Activated naive CD4-positive, alpha-beta T cell treated with anti-CD3 and anti-CD28 coated beads for 36 hours (primary cell): ENCODE results near the gene MCOLN3. TPM values are rescaled to one million over a fixed set of nuclear protein-coding genes. Genes with fewer than 3 reads are reported as not detected.
A peak's percentile ranks its signal among the peaks of the same experiment; 100 is the strongest.
"Not testable (repeated sequence)": the region's sequence is repeated elsewhere in the genome, so short reads cannot be mapped to it uniquely, and the experiment has no call there.

Source experiments
- CTCF ChIA-PET: fragments of 350-600 bp; sonication (Branson Sonifier 250); formaldehyde crosslinking; loops from one replicate; lab custom pipeline; 2021; ENCODE audit warnings: antibody characterized with exemption; lab: Charles Lee
- DNase-seq: peaks from one replicate; pipeline ENCODE4 v3.0.0-alpha.2; 2020
- H3K27ac Mint-ChIP-seq: one replicate; pipeline ENCODE4 v1.8.0; 2021; ENCODE audit warnings: mild to moderate bottlenecking, mixed read lengths
- H3K27me3 Mint-ChIP-seq: one replicate; pipeline ENCODE4 v1.8.0; 2021; ENCODE audit warnings: low read depth, mixed read lengths
- H3K36me3 Mint-ChIP-seq: one replicate; pipeline ENCODE4 v1.8.0; 2021; ENCODE audit warnings: low read depth, mixed read lengths
- H3K4me1 Mint-ChIP-seq: one replicate; pipeline ENCODE4 v1.8.0; 2021; ENCODE audit warnings: low read depth, mixed read lengths
- H3K4me3 Mint-ChIP-seq: one replicate; pipeline ENCODE4 v1.8.0; 2021; ENCODE audit warnings: mild to moderate bottlenecking, moderate library complexity, mixed read lengths
- H3K9me3 Mint-ChIP-seq: one replicate; pipeline ENCODE4 v1.8.0; 2021; ENCODE audit warnings: mixed read lengths
- intact Hi-C: fragments of 100-400 bp; cut with micrococcal nuclease; formaldehyde crosslinking; loops from one replicate; pipeline ENCODE4 v1.15.1; 2023
- total RNA-seq, 2 experiments: library from RNA; stranded (reverse); gene quantifications; one replicate each; pipeline ENCODE4 v1.2.3, GENCODE V29; 2021

Gene MCOLN3
- total RNA-seq, 2 experiments from 2014 or later = 0.19 to 0.30 TPM

GRCh38 chr1:85019994-85020393, 28.3 kb downstream of the MCOLN3 start:
- no peaks in the 10 kb centered on the region for H3K27me3 Mint-ChIP-seq
- no peaks in the 10 kb centered on the region for H3K36me3 Mint-ChIP-seq
- no peak for DNase-seq
- no peak overlapping the region for H3K27ac Mint-ChIP-seq
- intact Hi-C loops = loop anchor here (10.0 kb wide), 1 partner anchor 235 kb away; no protein-coding TSS in a partner anchor
- no peaks in the 10 kb centered on the region for H3K4me1 Mint-ChIP-seq
- H3K4me3 Mint-ChIP-seq = no peak overlapping the region
- CTCF ChIA-PET = interaction anchor here (0.6 to 1.9 kb wide), 2 partner anchors 8 to 75 kb away, joined by 3 to 5 read pairs; no protein-coding TSS in a partner anchor
- no peaks in the 10 kb centered on the region for H3K9me3 Mint-ChIP-seq

DNA sequence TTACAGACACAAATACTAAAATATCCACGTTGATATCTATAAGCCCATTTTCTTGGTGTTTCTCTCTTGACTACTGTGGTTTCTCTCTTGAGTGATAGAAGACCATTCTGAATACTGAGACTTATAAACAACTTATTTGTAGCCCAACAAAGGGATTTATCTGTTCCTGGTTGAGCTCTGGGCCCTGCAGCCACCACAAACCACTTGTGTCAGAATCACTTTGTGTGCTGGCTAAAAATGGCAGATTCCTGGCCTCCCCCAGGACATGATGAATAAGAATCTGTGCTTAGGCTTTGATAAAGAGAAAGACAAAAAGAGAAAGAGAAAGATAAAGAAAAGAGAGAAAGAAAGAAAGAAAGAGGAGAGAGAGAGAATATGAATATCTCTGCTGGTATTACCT, 32.5 kb downstream of the MCOLN3 start:
- H3K4me1 Mint-ChIP-seq = no peaks in the 10 kb centered on the region
- CTCF ChIA-PET = interaction anchor here (0.7 kb wide), 1 partner anchor 33 kb away, joined by 3 read pairs; no protein-coding TSS in a partner anchor
- H3K36me3 Mint-ChIP-seq = no peaks in the 10 kb centered on the region
- no peak overlapping the region for H3K4me3 Mint-ChIP-seq
- no peaks in the 10 kb centered on the region for H3K9me3 Mint-ChIP-seq
- DNase-seq = no peak
- H3K27ac Mint-ChIP-seq = no peak overlapping the region
- intact Hi-C loops = no loop called here
- H3K27me3 Mint-ChIP-seq = peaks cover 2% of the 10 kb centered on the region

DNA sequence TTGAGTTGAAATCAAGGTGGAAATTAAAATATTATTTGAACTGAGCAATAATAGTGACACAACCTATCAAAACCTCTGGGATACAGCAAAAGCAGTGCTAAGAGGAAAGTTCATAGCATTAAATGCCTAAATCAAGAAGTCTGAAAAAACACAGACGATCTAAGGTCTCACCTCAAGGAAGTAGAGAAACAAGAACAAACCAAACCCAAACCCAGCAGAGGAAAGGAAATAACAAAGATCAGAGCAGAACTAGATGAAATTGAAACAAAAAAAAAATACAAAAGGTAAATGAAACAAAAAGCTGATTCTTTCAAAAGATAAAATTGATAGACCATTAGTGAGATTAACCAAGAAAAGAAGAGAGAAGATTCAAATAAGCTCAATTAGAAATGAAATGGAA, 42.7 kb downstream of the MCOLN3 start:
- peaks cover 29% of the 10 kb centered on the region for H3K9me3 Mint-ChIP-seq
- intact Hi-C loops, H3K27me3 Mint-ChIP-seq, DNase-seq, CTCF ChIA-PET, H3K4me1 Mint-ChIP-seq, H3K27ac Mint-ChIP-seq, H3K4me3 Mint-ChIP-seq: not testable (repeated sequence)
- H3K36me3 Mint-ChIP-seq = peaks cover 16% of the 10 kb centered on the region

- Mint-ChIP-seq H3K9me3 (peaks cover 19% of the 10 kb centered on the region), H3K4me1 (peaks cover 22% of the 10 kb centered on the region), H3K27me3 (peaks cover 17% of the 10 kb centered on the region), H3K36me3 (peaks cover 13% of the 10 kb centered on the region), H3K27ac (no peak overlapping the region), H3K4me3 (no peak overlapping the region)
- DNase-seq = no peak
- intact Hi-C loops = no loop called here
- CTCF ChIA-PET = interaction anchor here (1.0 kb wide), 1 partner anchor 57 kb away, joined by 6 read pairs; no protein-coding TSS in a partner anchor
Observed at GRCh38 chr1:85001742-85002141, 46.6 kb downstream of the MCOLN3 start.

DNA sequence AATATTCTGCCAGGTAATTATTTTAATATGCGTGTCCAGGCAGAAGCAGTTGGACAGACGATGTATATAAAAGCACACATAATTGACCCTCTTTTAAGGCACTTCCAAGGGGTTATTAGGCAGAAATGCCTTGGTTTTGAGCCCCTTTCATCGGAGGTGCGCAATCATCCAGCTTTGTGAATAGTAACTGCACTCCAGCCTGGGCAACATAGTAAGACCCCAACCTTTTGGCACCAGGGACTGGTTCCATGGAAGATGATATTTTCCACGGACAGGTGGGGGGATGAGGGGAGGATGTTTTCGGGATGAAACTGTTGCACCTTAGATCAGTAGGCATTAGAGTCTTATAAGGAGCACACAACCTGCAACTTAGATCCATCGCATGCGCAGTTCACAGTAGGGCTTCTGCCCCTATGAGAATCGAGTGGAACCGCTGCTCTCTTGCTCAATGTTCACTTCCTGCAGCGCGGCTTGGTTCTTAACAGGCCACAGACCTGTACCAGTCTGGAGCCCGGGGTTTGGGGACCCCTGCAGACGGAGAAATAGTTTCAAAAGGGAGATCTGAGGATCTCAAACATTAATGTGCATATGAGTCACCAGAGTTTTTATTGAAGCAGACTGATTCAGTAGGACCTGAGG, 49.5 kb downstream of the MCOLN3 start:
- Mint-ChIP-seq H3K36me3 (peaks cover 8% of the 10 kb centered on the region), H3K4me1 (peaks cover 32% of the 10 kb centered on the region), H3K4me3 (peak overlapping the region; percentile 79), H3K27ac (peak overlapping the region; percentile 27), H3K9me3 (peaks cover 4% of the 10 kb centered on the region), H3K27me3 (peaks cover 17% of the 10 kb centered on the region)
- intact Hi-C loops = loop anchor here (1.0 to 10.0 kb wide), 6 partner anchors 50 to 851 kb away; partner anchors contain the start of genes GNG5, MCOLN3, SPATA1 and SYDE2
- CTCF ChIA-PET = interaction anchor here (0.8 to 1.0 kb wide), 3 partner anchors 41 to 64 kb away, joined by 3 to 9 read pairs (median 4); no protein-coding TSS in a partner anchor
- DNase-seq = peak; percentile 63

DNA sequence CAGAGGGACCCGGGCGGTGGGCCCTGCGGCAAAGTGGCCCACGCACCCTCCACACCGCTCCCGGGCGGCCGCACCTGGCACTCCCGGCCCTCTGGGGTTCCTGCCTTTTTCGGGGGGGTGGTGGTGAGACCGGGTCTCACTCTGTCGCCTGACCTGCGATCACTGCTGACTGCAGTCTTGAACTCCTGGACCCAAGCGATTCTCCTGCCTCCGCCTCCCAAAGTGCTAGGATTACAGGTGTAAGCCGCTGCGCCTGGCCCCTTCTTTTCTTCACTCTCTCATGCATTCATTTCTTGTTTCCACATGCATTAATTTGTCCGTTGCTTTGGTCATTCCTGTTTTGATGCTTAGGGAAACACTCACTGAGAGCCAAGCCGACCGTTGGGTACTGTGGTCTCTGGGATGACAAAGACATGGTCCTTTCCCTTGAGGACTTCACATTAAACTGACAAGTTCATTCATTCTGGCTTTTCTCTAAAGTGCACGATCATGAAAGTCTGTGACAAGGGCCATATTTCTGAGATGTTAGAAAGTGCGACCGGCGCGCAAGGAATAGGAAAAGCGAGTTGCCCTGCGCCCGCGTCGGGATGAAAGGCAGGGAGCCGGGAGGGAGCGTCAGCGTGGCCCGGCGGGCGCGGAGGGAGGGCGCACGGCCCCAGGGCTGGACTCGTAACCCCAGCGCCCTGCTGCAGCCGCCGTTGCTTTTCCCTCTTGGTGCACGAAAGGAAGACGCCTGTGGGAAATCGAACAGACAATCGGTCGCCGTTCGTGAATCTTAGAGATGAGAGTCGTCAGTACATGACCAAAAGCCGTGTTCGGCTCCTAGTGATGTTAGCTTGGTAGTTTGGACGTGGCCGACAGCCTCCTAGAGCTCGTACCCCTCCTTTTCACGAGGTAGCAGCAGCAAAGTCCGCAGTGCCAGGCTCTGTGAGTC, 50.4 kb downstream of the MCOLN3 start:
- H3K4me3 Mint-ChIP-seq = peak overlapping the region; percentile 79
- H3K36me3 Mint-ChIP-seq = peaks cover 2% of the 10 kb centered on the region
- peak; percentile 13 for DNase-seq
- peaks cover 35% of the 10 kb centered on the region for H3K4me1 Mint-ChIP-seq
- intact Hi-C loops = loop anchor here (2.0 to 10.0 kb wide), 7 partner anchors 51 to 851 kb away; partner anchors contain the start of genes CCN1, GNG5, MCOLN3 and SPATA1
- peaks cover 17% of the 10 kb centered on the region for H3K27me3 Mint-ChIP-seq
- no peaks in the 10 kb centered on the region for H3K9me3 Mint-ChIP-seq
- peak overlapping the region; percentile 42 for H3K27ac Mint-ChIP-seq
- CTCF ChIA-PET = interaction anchor here (0.8 to 1.0 kb wide), 3 partner anchors 40 to 63 kb away, joined by 3 to 9 read pairs (median 4); no protein-coding TSS in a partner anchor

DNA sequence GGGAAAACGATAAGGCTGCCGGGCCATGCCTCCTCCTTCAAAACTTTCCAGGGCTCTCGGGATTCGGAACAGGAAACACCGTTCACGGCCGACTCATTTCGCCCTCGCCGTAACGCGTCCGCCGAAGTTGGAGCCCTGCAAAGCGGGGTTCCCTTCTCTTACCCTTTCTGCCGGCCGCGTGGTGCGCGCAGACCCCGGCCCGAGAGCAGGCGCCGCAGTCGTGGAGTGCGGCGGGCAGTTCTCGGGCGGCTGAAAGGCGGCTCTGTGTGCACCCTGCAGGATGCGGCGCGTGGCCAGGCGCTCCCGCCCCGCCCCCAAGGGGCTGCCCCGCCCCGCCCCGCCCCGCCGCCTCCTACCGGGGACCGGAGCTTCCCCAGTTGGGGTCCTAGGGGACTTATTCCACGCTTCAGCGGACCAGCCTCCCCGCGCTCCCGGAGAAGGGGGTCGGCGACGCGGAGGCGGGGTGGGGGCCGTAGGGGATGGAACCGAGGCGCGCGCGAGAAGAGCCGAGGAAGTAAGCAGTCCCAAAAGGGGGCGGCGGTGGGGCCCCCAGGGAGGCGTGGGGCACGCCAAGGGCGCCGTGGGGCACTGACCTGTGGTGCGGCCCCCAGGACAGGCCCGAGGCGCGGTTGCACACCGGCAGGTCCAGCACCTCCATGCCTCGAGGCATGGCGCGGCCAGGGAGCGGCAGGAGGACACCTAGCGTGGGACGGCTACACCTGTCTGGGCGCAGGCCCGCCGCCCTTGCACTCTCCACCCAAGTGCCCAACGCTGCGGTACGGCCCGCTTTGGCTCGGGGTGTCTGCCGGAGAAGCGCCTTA, 51.2 kb downstream of the MCOLN3 start, which contains the start of gene MCOLN2:
Gene MCOLN2, minus strand, starts transcription at position 268 of the 821 bp plus-strand sequence. Its CDS starts 241 bp downstream, at position 27.
- CTCF ChIA-PET = interaction anchor here (0.5 to 3.1 kb wide), 4 partner anchors 49 to 853 kb away, joined by 3 to 24 read pairs (median 3); no protein-coding TSS in a partner anchor
- H3K4me1 Mint-ChIP-seq = peaks cover 40% of the 10 kb centered on the region
- H3K9me3 Mint-ChIP-seq = no peaks in the 10 kb centered on the region
- peaks cover 17% of the 10 kb centered on the region for H3K27me3 Mint-ChIP-seq
- peak within 1 kb of the TSS; percentile 79 for H3K4me3 Mint-ChIP-seq
- peak within 1 kb of the TSS; percentile 80 for H3K27ac Mint-ChIP-seq
- DNase-seq = peak; percentile 43
- H3K36me3 Mint-ChIP-seq = no peaks in the 10 kb centered on the region
- intact Hi-C loops = loop anchor here (1.0 to 10.0 kb wide), 10 partner anchors 9 to 850 kb away; partner anchors contain the start of genes C1orf52, CCN1, GNG5 and SPATA1

DNA sequence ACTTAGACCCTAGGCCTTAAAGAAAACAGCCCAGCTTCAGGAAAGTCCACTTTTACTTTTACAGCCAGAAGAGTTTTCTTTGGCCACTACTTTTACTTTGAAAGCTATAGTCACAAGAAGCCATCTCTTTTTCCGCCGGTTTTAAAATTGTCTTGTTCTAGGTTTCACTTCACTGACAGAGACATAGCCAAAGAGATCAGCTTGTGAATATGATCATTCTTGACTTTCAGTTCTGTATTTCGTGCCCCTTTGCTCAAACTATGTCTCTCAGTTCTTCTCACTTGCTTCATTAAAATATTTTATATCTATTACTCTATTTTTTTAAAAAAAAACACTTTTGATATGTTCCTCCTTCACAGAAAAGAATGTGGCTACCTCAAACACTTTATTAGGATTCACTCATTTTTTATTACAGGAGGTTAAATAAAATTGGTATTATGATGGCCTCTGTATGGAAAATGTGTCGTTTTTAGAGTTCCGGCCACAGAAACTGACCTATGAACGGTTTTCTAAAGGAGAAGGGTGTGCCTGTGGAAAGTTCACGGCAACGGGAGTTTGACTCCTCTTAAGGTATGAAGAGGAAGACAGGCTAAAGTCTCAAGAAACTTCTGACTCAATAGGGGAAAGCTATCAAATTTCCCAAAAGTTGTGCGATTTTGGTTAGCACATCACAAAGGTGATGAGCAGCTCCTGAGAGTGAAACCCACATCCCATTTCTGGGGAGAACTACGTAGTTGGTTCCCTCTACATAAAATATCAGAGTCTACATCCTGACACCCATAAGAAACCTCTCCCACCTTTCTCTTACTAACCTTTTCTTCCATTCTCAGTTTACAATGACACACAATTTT, 52.6 kb downstream of the MCOLN3 start:
- Mint-ChIP-seq H3K27ac (peak overlapping the region; percentile 80), H3K36me3 (no peaks in the 10 kb centered on the region), H3K4me3 (peak overlapping the region; percentile 73), H3K27me3 (peaks cover 15% of the 10 kb centered on the region), H3K9me3 (no peaks in the 10 kb centered on the region), H3K4me1 (peaks cover 46% of the 10 kb centered on the region)
- CTCF ChIA-PET = interaction anchor here (1.4 to 3.1 kb wide), 3 partner anchors 32 to 143 kb away, joined by 3 to 24 read pairs (median 6); no protein-coding TSS in a partner anchor
- intact Hi-C loops = loop anchor here (1.0 to 10.0 kb wide), 10 partner anchors 7 to 848 kb away; partner anchors contain the start of genes C1orf52, CCN1, GNG5 and SPATA1
- peak; percentile 33 for DNase-seq

- no peaks in the 10 kb centered on the region for H3K27me3 Mint-ChIP-seq
- peaks cover 34% of the 10 kb centered on the region for H3K4me1 Mint-ChIP-seq
- H3K36me3 Mint-ChIP-seq = no peaks in the 10 kb centered on the region
- no peaks in the 10 kb centered on the region for H3K9me3 Mint-ChIP-seq
- no peak overlapping the region for H3K27ac Mint-ChIP-seq
- intact Hi-C loops = loop anchor here (10.0 kb wide), 1 partner anchor 487 kb away; the partner anchor contains the start of genes GNG5 and SPATA1
- CTCF ChIA-PET = no interaction called here
- no peak for DNase-seq
- H3K4me3 Mint-ChIP-seq = no peak overlapping the region
Observed at GRCh38 chr1:84991097-84991920, 57.0 kb downstream of the MCOLN3 start.

DNA sequence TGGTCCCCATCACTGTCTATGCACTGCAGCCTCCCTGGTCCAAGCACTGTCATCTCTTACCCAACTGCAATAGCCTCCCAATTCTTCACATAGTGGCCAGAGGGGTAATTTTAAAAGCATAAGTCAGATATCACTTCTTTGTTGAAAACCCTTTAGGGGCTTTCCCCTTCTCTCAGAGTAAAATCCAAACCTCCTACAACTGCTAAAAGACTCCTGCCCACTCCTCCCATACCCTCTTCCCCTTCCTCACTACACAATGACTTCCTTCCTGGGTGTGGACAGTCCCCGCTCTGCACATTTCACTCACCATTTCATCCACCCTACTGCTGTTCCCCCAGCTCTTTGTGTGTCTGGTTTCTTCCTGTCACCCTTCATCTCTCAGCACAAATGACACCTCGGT, 59.7 kb downstream of the MCOLN3 start:
- Mint-ChIP-seq H3K9me3 (no peaks in the 10 kb centered on the region), H3K27ac (no peak overlapping the region), H3K4me3 (no peak overlapping the region), H3K4me1 (peaks cover 21% of the 10 kb centered on the region), H3K27me3 (peaks cover 8% of the 10 kb centered on the region), H3K36me3 (peaks cover 5% of the 10 kb centered on the region)
- intact Hi-C loops = loop anchor here (1.0 kb wide), 1 partner anchor 8 kb away; no protein-coding TSS in a partner anchor
- CTCF ChIA-PET = no interaction called here
- DNase-seq = peak; percentile 45
